Adrenal gland (tissue), 5 donors: ENCODE results near the gene PLD5.
"Not testable (repeated sequence)": the region's sequence is repeated elsewhere in the genome, so short reads cannot be mapped to it uniquely, and the experiment has no call there.

ENCODE experiments used
- POLR2A ChIP-seq, 2 donors: fragments of 450-650 bp; IDR thresholded peaks; one replicate each; pipeline ENCODE4 v1.6.1; 2017; ENCODE audit warnings: antibody characterized with exemption in 2 of 2, mild to moderate bottlenecking in 2 of 2, moderate library complexity in 1 of 2
- TF ChIP-seq, protein P1 (sequence below), 6 experiments: fragments of 450-650 bp in 4 of 6; fragments of 200-600 bp in 2 of 6; sonication (generic) in 1 of 6; IDR thresholded peaks; 1 replicate in 5 of 6; 2 replicates in 1 of 6; pipeline versions ENCODE4 v1.5.1 to v1.8.0; 2016 to 2021; ENCODE audit warnings: antibody characterized with exemption in 6 of 6, mild to moderate bottlenecking in 2 of 6, moderate library complexity in 1 of 6
- donor health status: DM: no; HTN: no; CAD: no.

DNA sequence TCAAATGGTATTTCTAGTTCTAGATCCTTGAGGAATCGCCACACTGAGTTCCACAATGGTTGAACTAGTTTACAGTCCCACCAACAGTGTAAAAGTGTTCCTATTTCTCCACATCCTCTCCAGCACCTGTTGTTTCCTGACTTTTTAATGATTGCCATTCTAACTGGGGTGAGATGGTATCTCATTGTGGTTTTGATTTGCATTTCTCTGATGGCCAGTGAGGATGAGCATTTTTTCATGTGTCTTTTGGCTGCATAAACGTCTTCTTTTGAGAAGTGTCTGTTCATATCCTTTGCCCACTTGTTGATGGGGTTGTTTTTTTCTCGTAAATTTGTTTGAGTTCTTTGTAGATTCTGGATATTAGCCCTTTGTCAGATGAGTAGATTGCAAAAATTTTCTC is 427.2 kb downstream of the PLD5 start:
- TF ChIP-seq, protein P1, sequence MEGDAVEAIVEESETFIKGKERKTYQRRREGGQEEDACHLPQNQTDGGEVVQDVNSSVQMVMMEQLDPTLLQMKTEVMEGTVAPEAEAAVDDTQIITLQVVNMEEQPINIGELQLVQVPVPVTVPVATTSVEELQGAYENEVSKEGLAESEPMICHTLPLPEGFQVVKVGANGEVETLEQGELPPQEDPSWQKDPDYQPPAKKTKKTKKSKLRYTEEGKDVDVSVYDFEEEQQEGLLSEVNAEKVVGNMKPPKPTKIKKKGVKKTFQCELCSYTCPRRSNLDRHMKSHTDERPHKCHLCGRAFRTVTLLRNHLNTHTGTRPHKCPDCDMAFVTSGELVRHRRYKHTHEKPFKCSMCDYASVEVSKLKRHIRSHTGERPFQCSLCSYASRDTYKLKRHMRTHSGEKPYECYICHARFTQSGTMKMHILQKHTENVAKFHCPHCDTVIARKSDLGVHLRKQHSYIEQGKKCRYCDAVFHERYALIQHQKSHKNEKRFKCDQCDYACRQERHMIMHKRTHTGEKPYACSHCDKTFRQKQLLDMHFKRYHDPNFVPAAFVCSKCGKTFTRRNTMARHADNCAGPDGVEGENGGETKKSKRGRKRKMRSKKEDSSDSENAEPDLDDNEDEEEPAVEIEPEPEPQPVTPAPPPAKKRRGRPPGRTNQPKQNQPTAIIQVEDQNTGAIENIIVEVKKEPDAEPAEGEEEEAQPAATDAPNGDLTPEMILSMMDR (IDR thresholded peaks at IDR 0.05) = not testable (repeated sequence)
- TF ChIP-seq POLR2A (IDR thresholded peaks at IDR 0.05) = not testable (repeated sequence)
